Esophagus muscularis mucosa (tissue), 4 donors: ENCODE measurements around the gene ZNF786.

ENCODE experiments used
- EP300 ChIP-seq: sonication (generic); formaldehyde crosslinking; IDR thresholded peaks from one replicate; pipeline ENCODE4 v1.6.1; 2017; ENCODE audit warnings: antibody characterized with exemption
- POLR2A ChIP-seq: fragments of 450-650 bp; IDR thresholded peaks from one replicate; pipeline ENCODE4 v1.6.1; 2017; ENCODE audit warnings: antibody characterized with exemption, moderate library complexity, mild to moderate bottlenecking, low read depth
- POLR2AphosphoS5 ChIP-seq, 2 donors: sonication (generic); formaldehyde crosslinking; IDR thresholded peaks; one replicate each; pipeline ENCODE4 v1.6.1; 2017; ENCODE audit warnings: antibody characterized with exemption in 2 of 2
- TF ChIP-seq, protein P1 (sequence below), 3 experiments: fragments of 200-600 bp in 2 of 3; fragments of 450-650 bp in 1 of 3; sonication (generic) in 2 of 3; IDR thresholded peaks; one replicate each; pipeline ENCODE4 v1.5.1; 2017 to 2019; ENCODE audit warnings: antibody characterized with exemption in 3 of 3, mild to moderate bottlenecking in 2 of 3, moderate library complexity in 1 of 3

DNA sequence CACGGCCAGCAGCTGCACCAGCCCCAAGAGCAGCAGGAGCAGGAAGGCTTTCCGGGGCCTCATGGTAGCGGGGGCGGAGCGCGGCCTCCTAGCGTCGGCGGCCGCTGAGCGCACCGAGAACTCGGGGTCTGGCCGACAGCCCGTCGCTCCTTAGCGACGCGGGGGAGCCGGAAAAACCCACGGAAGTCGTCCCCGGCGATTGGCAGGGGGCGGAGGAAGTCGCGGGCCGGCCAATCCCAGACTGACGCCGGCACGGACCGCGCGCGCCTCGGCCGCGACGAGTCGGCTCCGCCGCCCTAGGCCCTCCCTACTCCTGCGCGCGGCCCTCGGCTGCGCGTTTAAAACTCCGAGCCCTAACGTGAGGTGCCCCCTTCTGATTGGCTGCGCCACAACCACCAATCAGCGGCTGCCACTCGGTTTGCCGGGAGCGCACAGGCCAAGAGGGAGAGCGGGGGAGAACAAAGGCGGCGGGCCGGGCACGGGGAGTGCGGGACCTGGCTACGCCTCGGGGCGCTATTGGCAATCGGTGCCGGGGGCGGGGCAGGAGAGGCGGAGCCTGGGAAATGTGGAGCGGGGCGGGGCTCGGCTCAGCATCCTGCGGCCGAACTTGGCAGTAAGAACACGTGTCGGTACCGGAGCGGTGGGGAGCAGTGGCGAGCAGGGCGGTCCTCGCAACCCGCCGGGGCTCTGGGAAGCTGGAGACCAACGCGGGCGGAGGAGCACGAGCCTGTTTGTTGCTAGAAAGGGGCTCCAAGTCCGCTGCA is 62.0 kb downstream of the ZNF786 start, which contains the start of gene PDIA4:
- TF ChIP-seq, protein P1, sequence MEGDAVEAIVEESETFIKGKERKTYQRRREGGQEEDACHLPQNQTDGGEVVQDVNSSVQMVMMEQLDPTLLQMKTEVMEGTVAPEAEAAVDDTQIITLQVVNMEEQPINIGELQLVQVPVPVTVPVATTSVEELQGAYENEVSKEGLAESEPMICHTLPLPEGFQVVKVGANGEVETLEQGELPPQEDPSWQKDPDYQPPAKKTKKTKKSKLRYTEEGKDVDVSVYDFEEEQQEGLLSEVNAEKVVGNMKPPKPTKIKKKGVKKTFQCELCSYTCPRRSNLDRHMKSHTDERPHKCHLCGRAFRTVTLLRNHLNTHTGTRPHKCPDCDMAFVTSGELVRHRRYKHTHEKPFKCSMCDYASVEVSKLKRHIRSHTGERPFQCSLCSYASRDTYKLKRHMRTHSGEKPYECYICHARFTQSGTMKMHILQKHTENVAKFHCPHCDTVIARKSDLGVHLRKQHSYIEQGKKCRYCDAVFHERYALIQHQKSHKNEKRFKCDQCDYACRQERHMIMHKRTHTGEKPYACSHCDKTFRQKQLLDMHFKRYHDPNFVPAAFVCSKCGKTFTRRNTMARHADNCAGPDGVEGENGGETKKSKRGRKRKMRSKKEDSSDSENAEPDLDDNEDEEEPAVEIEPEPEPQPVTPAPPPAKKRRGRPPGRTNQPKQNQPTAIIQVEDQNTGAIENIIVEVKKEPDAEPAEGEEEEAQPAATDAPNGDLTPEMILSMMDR (IDR thresholded peaks at IDR 0.05), result peak; percentile 6 to 43 (median 9)
- no peak for TF ChIP-seq EP300
- peak; percentile 83 to 89 for TF ChIP-seq POLR2AphosphoS5 (IDR thresholded peaks at IDR 0.05)
- peak; percentile 28 for TF ChIP-seq POLR2A
